Measurements from ENCODE around the gene LAMA2.

- no peak for TF ChIP-seq EP300 (conservative IDR thresholded peaks at IDR 0.05; ENCODE audit: poor library complexity, severe bottlenecking)
- TF ChIP-seq POLR2AphosphoS5 (IDR thresholded peaks at IDR 0.05) = no peak
- TF ChIP-seq CTCF (IDR thresholded peaks at IDR 0.05; ENCODE audit: poor library complexity, severe bottlenecking) = no peak
These were observed 167.1 kb downstream of the LAMA2 start for GRCh38 chr6:129050086-129050485.
